Upper lobe of left lung (tissue), 6 donors: ENCODE measurements around the gene ITFG1. TPM values are rescaled to one million over a fixed set of nuclear protein-coding genes. Genes with fewer than 3 reads are reported as not detected.

ENCODE experiments used
- ATAC-seq, 2 donors: fragments of 200-7000 bp; cut with Tn5 transposase; one replicate each; pipeline ENCODE4 v1.9.1; 2022; ENCODE audit warnings: mild to moderate bottlenecking in 2 of 2, moderate library complexity in 2 of 2; ENCODE audit not compliant: low FRiP score in 2 of 2
- DNase-seq, 2 donors: peaks; one replicate each; pipeline ENCODE4 v3.0.0-alpha.2; 2019 to 2020
- H3K27ac ChIP-seq, 4 donors: fragments of 200-600 bp; sonication (generic); one replicate each; pipeline ENCODE4 v1.5.1; 2016 to 2019
- H3K27me3 ChIP-seq, 4 donors: fragments of 200-600 bp; sonication (generic); one replicate each; pipeline ENCODE4 v1.5.1; 2017 to 2019
- H3K36me3 ChIP-seq, 4 donors: fragments of 200-600 bp; sonication (generic); one replicate each; pipeline ENCODE4 v1.5.1; 2016 to 2019
- H3K4me1 ChIP-seq, 4 donors: fragments of 200-600 bp; sonication (generic); one replicate each; pipeline ENCODE4 v1.5.1; 2018 to 2019
- H3K4me3 ChIP-seq, 4 donors: fragments of 200-600 bp; sonication (generic); one replicate each; pipeline ENCODE4 v1.5.1; 2017 to 2019; ENCODE audit warnings: mild to moderate bottlenecking in 2 of 4, moderate library complexity in 1 of 4
- H3K9me3 ChIP-seq, 4 donors: fragments of 200-600 bp; sonication (generic); one replicate each; pipeline ENCODE4 v1.5.1; 2018 to 2019
- EP300 ChIP-seq, 4 donors: sonication (generic); formaldehyde crosslinking; IDR thresholded peaks; one replicate each; pipeline ENCODE4 v1.5.1; 2017; ENCODE audit warnings: antibody characterized with exemption in 4 of 4, control low read depth in 2 of 4
- POLR2A ChIP-seq, 4 donors: fragments of 450-650 bp; IDR thresholded peaks; one replicate each; pipeline ENCODE4 v1.5.1; 2016 to 2017; ENCODE audit warnings: antibody characterized with exemption in 4 of 4, mild to moderate bottlenecking in 2 of 4
- POLR2AphosphoS5 ChIP-seq, 2 donors: sonication (generic); formaldehyde crosslinking; IDR thresholded peaks; one replicate each; pipeline ENCODE4 v1.5.1; 2017; ENCODE audit warnings: antibody characterized with exemption in 2 of 2
- WGBS, 2 donors: methylation state at CpG; one replicate each; pipeline ENCODE4 v1.1.5; 2017 to 2018; 5-methylcytosine and 5-hydroxymethylcytosine counted together
- total RNA-seq, 6 donors: library from RNA; depleted of rRNA in 4 of 6; stranded (reverse); fragments of >200 nt in 4 of 6; gene quantifications; one replicate each; pipeline versions ENCODE4 v1.1.0 to v1.2.1, GENCODE V29; 2016 to 2021
- TF ChIP-seq, protein P1 (sequence below), 6 experiments: fragments of 450-650 bp in 4 of 6; fragments of 200-600 bp in 2 of 6; sonication (generic) in 2 of 6; IDR thresholded peaks; one replicate each; pipeline ENCODE4 v1.5.1; 2016 to 2019; ENCODE audit warnings: antibody characterized with exemption in 6 of 6
- donor health status: DM: no; HTN: no; CAD: no; lungs with moderate emphysema.
- donor health status: DM: no; HTN: yes; CAD: no; lungs with severe emphysema.

The ITFG1 gene
- total RNA-seq, 6 donors from 2014 or later, result 23.7 to 58.1 (median 43.6) TPM

GRCh38 chr16:47392081-47392480, 68.8 kb downstream of the ITFG1 start:
- TF ChIP-seq EP300 (IDR thresholded peaks at IDR 0.05) (no peak), POLR2A (IDR thresholded peaks at IDR 0.05) (no peak), POLR2AphosphoS5 (IDR thresholded peaks at IDR 0.05) (no peak)
- TF ChIP-seq, protein P1, sequence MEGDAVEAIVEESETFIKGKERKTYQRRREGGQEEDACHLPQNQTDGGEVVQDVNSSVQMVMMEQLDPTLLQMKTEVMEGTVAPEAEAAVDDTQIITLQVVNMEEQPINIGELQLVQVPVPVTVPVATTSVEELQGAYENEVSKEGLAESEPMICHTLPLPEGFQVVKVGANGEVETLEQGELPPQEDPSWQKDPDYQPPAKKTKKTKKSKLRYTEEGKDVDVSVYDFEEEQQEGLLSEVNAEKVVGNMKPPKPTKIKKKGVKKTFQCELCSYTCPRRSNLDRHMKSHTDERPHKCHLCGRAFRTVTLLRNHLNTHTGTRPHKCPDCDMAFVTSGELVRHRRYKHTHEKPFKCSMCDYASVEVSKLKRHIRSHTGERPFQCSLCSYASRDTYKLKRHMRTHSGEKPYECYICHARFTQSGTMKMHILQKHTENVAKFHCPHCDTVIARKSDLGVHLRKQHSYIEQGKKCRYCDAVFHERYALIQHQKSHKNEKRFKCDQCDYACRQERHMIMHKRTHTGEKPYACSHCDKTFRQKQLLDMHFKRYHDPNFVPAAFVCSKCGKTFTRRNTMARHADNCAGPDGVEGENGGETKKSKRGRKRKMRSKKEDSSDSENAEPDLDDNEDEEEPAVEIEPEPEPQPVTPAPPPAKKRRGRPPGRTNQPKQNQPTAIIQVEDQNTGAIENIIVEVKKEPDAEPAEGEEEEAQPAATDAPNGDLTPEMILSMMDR (IDR thresholded peaks at IDR 0.05), result no peak
- peaks cover 0 to 7% (median 5%) of the 10 kb centered on the region in 4 donors for H3K4me1 ChIP-seq
- DNase-seq (no peak), ATAC-seq (peak; percentile 55 to 59)
- H3K27ac ChIP-seq, result no peak overlapping the region
- no peaks in the 10 kb centered on the region for H3K27me3 ChIP-seq
- H3K36me3 ChIP-seq, result no peaks in the 10 kb centered on the region
- 43% methylated on average over 8 of the region's 8 CpGs for WGBS, 2 donors
- no peak overlapping the region for H3K4me3 ChIP-seq
- no peaks in the 10 kb centered on the region for H3K9me3 ChIP-seq

GRCh38 chr16:47388705-47389104, 72.2 kb downstream of the ITFG1 start:
- ATAC-seq (no peak), DNase-seq (no peak)
- WGBS, 2 donors, result 77 to 89% methylated on average over 4 of the region's 4 CpGs
- Histone ChIP-seq H3K4me1 (peaks cover 0 to 7% (median 5%) of the 10 kb centered on the region in 4 donors), H3K4me3 (no peak overlapping the region), H3K27ac (no peak overlapping the region), H3K36me3 (no peaks in the 10 kb centered on the region), H3K27me3 (no peaks in the 10 kb centered on the region), H3K9me3 (no peaks in the 10 kb centered on the region)
- TF ChIP-seq POLR2AphosphoS5 (IDR thresholded peaks at IDR 0.05) (no peak), EP300 (IDR thresholded peaks at IDR 0.05) (no peak), POLR2A (IDR thresholded peaks at IDR 0.05) (no peak)
- TF ChIP-seq, protein P1 (IDR thresholded peaks at IDR 0.05), result no peak

- no peak for DNase-seq
- H3K4me1 ChIP-seq, result peaks cover 0 to 4% (median 2%) of the 10 kb centered on the region in 4 donors
- TF ChIP-seq POLR2AphosphoS5 (IDR thresholded peaks at IDR 0.05) (no peak), EP300 (IDR thresholded peaks at IDR 0.05) (no peak), POLR2A (IDR thresholded peaks at IDR 0.05) (no peak)
- TF ChIP-seq, protein P1 (IDR thresholded peaks at IDR 0.05), result no peak
- no peaks in the 10 kb centered on the region for H3K36me3 ChIP-seq
- no peak for ATAC-seq
- H3K9me3 ChIP-seq, result no peaks in the 10 kb centered on the region
- WGBS, 2 donors, result 94 to 99% methylated on average over 3 of the region's 3 CpGs
- no peak overlapping the region for H3K4me3 ChIP-seq
- no peak overlapping the region for H3K27ac ChIP-seq
- no peaks in the 10 kb centered on the region for H3K27me3 ChIP-seq
These were observed 73.7 kb downstream of the ITFG1 start for GRCh38 chr16:47387026-47387734.

GRCh38 chr16:47386201-47386718, 74.6 kb downstream of the ITFG1 start:
- Histone ChIP-seq H3K4me3 (no peak overlapping the region), H3K36me3 (no peaks in the 10 kb centered on the region), H3K9me3 (no peaks in the 10 kb centered on the region), H3K4me1 (no peaks in the 10 kb centered on the region), H3K27me3 (no peaks in the 10 kb centered on the region), H3K27ac (no peak overlapping the region)
- 93% methylated on average over 5 of the region's 5 CpGs for WGBS, 2 donors
- ATAC-seq, result no peak
- no peak for DNase-seq
- TF ChIP-seq POLR2AphosphoS5 (IDR thresholded peaks at IDR 0.05), result no peak
- no peak for TF ChIP-seq POLR2A (IDR thresholded peaks at IDR 0.05)
- TF ChIP-seq EP300 (IDR thresholded peaks at IDR 0.05), result no peak
- TF ChIP-seq, protein P1 (IDR thresholded peaks at IDR 0.05), result no peak

GRCh38 chr16:47382362-47382761, 78.5 kb downstream of the ITFG1 start:
- 93 to 96% methylated on average over 5 of the region's 5 CpGs for WGBS, 2 donors
- H3K36me3 ChIP-seq, result no peaks in the 10 kb centered on the region
- DNase-seq (no peak), ATAC-seq (no peak)
- TF ChIP-seq POLR2A (IDR thresholded peaks at IDR 0.05) (no peak), EP300 (IDR thresholded peaks at IDR 0.05) (no peak), POLR2AphosphoS5 (IDR thresholded peaks at IDR 0.05) (no peak)
- TF ChIP-seq, protein P1 (IDR thresholded peaks at IDR 0.05), result no peak
- H3K27me3 ChIP-seq, result no peaks in the 10 kb centered on the region
- no peak overlapping the region for H3K27ac ChIP-seq
- H3K4me3 ChIP-seq, result no peak overlapping the region
- no peaks in the 10 kb centered on the region for H3K9me3 ChIP-seq
- no peaks in the 10 kb centered on the region for H3K4me1 ChIP-seq
